IPS-NIHi11 (cell line): ENCODE results near the gene TERT.

Experiments used
- DNase-seq: peaks from one replicate; pipeline ENCODE4 v3.0.0; 2012; ENCODE audit warnings: mixed read lengths, low spot score

The TERT gene

DNA sequence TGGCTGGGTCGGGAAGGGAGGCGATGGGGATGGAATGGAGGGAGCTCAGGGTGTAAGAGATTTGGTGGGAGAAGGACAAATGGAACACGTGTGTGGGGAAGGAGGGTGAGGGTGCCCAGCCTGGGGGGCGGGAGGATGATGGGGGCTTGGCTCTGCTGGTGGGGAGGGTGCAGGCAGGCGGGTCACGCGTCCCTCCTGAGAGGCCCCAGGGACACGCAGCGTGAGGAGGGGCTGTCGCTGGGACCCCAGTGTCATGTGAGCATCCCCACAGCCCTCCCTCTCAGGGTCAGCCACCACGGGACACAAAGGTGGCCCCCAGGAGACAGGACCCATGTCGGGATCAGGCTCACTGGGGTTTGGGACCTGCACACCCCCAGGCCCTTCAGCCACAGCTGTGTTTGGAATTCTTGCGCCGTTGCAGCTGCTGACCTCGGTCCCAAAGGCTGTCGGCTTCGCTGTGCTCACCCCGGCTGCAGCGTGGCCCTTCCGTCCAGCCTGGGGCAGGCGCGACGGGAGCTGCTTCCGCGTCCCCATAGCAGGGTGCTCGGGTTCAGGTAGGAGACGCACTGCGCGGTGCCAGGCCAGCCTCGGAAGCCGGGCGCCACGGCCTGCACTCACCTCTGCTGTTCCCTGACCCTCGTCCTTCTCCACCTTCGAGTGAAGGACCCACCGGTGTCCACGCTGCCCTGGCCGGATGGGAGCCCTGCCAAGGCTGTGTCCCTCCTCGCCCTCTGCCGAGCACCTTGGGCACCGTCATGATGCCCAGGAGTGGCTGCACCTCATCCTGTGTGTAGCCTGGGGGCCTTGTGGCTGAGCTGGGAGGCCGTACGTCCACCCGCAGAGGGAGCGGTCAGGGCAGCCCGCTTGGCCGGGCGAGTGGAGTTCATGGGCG lies 88.1 kb downstream of the TERT start:
- DNase-seq, result no peak

DNA sequence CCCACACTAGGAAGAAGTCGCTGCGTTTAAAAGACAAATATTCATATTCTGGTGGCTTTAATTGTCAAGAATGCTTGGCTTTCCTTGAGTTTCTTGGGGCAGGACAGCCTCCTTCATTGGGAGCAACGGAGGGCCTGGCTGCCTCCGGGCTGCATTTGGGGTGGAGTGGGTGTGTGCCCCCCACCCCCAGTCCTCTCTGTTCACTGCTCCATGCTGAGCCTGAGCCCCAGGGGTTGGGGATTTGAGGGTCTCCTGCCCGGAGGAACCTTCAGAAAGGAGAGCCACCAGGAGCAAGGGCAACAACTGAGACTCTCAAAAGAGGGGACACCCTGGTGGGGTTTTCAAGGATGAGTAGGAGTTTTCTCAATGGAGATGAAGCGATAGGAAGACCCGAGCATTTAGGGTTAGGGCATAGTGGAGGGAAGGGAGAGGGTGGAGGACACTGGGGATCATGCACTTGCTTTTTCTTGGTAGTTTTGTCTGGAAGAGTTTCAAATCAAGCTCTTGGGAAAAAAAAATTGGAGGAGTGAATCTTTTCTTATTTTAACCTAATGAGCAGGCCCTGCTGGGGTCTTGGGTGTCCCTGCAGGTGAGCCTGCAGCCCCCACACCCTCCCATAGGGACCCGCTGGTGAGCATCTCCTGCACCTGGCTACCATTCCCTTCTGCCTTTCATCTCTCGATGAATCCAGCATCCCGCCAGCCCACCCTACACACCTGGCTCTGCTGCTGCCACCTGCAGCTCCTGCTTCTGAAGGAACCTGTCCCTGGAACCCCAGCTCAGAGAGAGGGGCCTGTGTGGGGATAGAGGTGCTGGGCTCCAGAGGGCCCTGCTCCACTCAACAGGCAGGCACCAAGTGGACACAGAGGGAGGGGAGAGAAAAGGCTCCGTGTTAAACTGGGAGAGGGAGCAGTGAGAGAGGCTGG lies 89.3 kb downstream of the TERT start:
- DNase-seq, result no peak

- DNase-seq, result no peak
These were observed 90.1 kb downstream of the TERT start for GRCh38 chr5:1204693-1205242.

DNA sequence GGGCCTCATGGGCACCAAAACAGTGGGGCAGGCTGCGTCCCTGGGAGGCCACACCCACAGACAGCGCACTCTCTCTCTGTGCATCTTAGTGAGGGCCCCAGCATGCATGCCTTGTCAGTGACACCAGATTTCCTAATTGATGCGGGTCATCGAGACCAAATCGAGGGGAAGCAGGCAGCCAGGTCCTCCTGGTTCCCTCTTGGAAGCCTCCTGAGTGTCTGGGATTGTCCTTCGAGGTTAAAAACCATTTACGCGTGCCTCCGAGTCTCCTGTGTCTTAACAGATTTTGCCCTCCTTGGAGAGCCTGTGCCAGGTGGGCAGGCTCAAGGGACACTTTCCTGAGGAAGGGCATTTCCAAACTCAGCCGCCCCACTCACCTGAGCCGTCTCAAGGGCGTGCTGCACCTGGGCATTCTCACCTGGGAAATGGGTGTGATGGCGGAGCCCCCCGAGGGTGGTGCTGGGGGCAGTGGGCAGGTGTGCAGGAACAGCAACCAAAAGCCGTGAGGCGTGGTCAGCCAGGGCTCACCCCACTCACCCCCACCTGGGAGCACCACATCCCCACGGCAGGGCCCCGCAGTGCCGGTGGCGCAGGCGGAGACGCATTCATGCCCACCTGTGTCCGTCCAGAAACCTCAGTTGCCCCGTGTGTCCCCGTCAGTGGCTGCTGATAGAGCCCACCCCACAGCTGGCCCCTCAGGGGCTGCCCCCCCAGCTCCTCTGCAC lies 90.7 kb downstream of the TERT start:
- DNase-seq, result no peak

- no peak for DNase-seq
These were observed 91.4 kb downstream of the TERT start for GRCh38 chr5:1203311-1203967.
